Inflammatory macrophage treated with lipopolysaccharide for 4 hours (primary cell): ENCODE data around the gene RRAGC.
A peak's percentile ranks its signal among the peaks of the same experiment; 100 is the strongest.

Source experiments
- DNase-seq: peaks from one replicate; pipeline ENCODE4 v3.0.0-alpha.2; 2020

The RRAGC gene

GRCh38 chr1:38859561-38860453, at the start of gene RRAGC:
Gene RRAGC, minus strand, starts transcription at chr1:38859772. Its CDS starts 126 bp downstream, at chr1:38859646.
- DNase-seq = peak; percentile 99

- no peak for DNase-seq
These were observed 49.2 kb upstream of the RRAGC start for GRCh38 chr1:38908821-38909220.

GRCh38 chr1:38905985-38906384, 46.4 kb upstream of the RRAGC start:
- DNase-seq = no peak

- no peak for DNase-seq
These were observed 40.0 kb upstream of the RRAGC start for GRCh38 chr1:38899560-38899959.

GRCh38 chr1:38898653-38899230, 39.2 kb upstream of the RRAGC start:
- DNase-seq = no peak

DNA sequence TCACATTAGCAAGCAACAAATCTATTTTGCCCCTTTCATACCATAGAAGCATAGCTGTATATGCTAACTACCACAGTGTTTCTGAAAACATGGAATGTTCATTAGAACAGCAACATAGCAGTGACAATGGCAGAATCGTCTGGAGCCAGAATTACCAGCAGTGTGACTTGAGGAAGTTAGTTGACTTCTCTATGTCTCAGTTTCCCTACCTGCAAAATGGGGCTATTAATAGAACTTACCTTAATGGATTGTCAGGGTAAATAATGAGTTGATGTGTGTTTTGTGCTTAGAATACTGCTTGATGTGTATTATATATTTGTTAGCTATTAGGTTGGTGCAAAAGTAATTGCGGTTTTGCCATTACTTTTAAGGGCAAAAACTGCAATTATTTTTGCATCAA, 36.6 kb upstream of the RRAGC start:
- DNase-seq = no peak

GRCh38 chr1:38892976-38893375, 33.4 kb upstream of the RRAGC start:
- DNase-seq = no peak

- DNase-seq = no peak
These were observed 32.2 kb upstream of the RRAGC start for GRCh38 chr1:38891753-38892152.

DNA sequence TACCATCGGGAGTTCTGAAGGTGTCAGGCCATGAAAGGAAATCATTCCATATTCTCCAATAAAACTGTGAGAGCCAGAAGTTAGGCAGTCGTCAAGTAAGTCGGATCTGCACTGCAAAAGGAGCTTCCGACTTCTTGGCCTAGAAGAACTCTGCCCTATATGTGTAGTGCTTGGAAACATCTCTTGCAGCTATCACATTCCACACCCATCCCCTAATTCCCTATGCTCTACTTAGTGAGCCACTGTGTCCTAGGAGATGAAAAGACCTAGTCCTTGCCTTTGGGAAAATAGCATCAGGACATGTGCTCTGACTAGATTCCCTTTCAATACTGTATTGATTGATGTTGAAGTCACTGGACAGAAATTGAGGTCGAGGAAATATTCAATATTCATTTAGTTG, 30.0 kb upstream of the RRAGC start:
- no peak for DNase-seq

- DNase-seq = no peak
These were observed 29.1 kb upstream of the RRAGC start for GRCh38 chr1:38888423-38889333.

DNA sequence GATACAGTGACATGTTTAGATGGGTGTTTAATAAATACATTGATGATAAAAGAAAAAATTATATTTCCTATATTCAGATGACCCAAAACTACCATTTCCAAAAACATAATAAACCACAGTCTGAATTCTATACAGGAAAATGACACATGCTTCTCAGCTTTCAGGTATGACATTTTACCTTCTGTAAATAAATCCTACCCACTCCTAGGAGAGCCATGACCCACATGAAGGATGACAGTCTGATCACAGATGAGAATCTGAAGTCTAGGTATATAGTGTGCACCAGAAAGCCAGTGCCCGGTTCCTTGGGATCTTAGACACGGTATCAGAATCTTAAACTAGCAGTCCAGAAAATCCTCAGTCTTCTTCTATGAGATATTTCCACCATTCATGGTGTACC, 25.5 kb upstream of the RRAGC start:
- DNase-seq = no peak

- DNase-seq = no peak
These were observed 21.9 kb upstream of the RRAGC start, which contains the start of gene GJA9 for GRCh38 chr1:38881487-38881886. Gene GJA9, minus strand, starts transcription at chr1:38881587. Its CDS starts 5,489 bp downstream, at chr1:38876098.

DNA sequence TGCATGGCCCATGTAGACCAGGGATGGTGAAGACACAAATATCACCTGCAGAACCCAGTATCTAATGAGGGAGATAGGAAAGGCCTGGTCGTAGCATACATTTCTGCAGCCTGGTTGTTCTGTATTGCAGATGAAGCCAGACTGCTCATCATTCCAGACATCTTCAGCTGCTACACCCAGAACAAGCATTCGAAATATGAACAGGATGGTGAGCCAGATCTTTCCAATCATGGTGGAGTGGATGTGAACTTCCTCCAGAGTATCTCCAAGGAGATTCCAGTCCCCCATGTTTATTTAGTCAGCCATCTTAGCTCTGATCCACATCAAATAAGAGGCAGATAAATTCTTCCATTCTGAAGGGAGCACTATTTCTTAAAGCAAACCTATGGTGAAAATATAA, 16.2 kb upstream of the RRAGC start:
- no peak for DNase-seq

DNA sequence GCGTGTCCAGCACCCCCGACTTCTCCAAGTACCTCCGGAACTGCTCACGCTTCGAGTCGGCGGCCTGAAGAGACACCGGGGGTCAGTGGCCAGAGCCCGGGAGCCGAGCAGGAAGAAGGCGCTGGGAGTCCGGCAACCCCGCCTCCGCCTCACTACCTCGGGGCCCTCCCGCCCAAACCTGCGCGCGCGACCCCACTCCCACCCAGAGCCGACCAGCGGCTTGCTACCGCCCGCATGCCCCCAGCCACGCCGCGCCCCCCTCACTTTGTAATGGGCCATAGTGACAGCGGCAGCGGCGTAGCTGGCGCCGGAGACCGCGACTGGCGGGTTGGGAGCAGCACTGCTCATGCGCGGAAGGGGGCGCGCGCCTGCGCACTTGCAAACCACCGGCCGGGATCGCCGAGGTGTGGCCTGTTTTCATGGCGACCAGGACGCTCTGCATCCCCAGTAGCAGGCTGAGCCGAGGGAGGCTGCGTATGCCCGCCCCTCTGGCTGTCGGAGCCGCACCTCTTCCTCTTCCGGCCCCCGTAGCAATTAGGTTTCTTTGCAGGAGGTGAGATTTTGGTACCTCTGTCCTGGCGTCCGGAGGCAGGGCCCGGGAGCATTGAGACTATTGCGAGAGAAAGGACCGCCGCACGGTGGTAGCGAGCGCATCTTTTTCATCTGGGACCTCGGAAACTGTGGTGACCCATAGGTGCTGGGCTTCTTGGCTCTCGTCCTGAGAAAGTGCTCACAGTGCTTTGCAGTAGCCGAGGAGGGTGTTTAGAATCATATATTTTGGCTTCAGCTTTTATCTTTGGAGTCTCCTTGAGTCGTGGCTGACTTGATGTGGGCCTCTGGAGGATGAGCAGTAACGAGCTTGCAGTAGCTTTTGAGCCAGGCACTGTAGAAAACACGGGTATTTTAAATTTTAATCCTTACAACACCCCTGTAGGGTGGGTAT, 13.7 kb upstream of the RRAGC start, which contains the start of gene MYCBP:
MYCBP (minus strand) TSS at position 322 of the 943 bp plus-strand sequence; CDS start at position 279, 43 bp downstream.
- peak; percentile 95 for DNase-seq

GRCh38 chr1:38872401-38873026, 12.9 kb upstream of the RRAGC start:
- DNase-seq = peak; percentile 41

- DNase-seq = no peak
These were observed 11.4 kb upstream of the RRAGC start for GRCh38 chr1:38870996-38871395.

DNA sequence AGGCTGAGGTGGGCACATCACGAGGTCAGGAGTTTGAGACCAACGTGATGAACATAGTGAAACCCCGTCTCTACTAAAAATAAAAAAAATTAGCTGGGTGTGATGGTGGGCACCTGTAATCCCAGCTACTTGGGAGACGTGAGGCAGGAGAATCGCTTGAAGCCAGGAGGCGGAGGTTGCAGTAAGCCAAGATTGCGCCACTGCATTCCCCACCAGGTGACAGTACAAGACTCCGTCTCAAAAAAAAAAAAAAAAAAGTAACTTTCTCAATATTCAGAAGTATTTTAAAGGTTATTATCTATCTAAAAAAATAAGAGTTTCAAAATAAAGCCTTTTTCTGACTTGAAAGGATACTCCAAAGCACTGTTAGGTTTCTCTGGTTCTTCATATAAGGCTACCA, 7.6 kb upstream of the RRAGC start:
- DNase-seq = no peak

DNA sequence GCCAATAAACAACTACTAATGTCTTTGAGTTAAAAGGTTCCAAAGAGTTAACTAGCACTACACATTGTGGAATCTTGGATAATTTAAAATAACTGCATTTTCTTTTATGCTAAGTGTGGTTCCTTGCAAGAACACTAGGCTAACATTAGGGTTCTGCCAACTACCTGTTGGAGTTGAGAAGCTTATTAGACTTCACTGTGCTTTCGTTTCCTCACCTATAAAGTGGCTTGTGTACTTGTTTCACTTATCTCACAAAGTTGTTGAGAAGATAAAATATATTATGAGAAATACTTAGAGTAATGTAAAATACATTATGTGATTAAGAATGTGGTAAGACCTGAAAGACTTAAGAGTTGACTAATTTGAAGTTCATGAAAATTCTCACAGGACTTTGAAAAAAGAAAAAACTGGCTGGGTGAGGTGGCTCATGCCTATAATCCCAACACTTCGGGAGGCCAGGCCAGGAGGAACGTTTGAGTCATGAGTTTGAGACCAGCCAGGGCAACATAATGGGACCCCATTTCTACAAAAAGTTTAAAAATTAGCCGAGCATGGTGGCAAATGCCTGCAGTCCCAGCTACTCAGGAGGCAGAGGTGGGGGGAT, 5.6 kb upstream of the RRAGC start:
- DNase-seq = no peak

DNA sequence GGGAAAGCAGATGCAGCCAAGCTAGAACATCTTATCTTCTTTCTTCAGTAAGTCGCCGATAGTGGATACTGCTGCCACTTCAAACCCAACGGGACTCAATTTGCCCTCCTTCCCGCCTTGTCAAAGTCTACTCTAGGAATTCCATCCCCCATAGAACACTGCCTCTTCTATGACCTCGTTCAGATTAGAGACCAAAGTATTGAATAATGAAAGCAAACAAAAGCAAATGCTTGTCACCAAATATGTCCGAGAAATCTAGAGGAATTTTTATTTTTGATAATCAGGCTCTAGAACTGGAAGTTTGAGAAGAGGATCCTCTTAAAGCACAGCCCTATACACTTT, 853 bp upstream of the RRAGC start:
- DNase-seq = no peak

DNA sequence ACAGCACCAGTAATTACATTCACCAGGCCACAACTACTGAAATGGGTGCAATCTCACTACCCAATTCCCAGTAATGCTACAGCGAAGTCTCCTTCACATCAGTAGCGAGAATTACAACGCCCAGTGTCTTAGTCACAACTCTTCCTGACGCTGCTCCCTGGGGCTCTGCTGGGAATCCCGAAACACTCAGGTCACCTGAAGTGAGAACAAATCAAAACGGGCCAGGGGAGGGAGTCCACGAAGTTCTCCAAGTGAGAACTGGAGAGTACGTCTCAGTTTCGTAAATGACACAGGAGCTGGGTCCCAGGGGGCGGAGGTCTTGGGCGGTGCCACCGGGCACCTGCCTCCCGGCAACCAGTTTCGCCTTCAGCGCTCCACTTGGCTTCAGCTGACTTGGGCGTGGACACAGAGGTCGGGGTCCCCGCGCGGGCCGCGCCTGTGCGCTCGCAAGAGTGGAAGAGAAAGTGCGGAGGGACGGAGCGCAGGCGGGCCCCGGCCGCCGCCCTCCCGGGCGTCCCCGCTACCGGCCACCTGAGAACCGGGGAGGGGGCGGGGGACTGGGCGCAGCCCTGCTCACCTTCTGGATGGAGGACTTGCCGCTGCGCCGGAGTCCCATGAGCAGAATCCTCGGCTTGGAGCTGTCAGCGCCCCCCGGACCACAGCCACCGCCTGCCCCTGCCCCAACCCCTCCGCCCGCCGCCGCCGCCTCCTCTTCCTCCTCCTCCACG, 575 bp downstream of the RRAGC start:
- DNase-seq = peak; percentile 86
